ENCODE results near the gene BAIAP3. TPM values are rescaled to one million over a fixed set of nuclear protein-coding genes. Genes with fewer than 3 reads are reported as not detected.

BAIAP3 gene
- total and polyA plus RNA-seq, 2 of the 8 experiments (the other 6 are each of a cell fraction or from before 2014, with no cell fraction given): 2.9 to 6.8 TPM

DNA sequence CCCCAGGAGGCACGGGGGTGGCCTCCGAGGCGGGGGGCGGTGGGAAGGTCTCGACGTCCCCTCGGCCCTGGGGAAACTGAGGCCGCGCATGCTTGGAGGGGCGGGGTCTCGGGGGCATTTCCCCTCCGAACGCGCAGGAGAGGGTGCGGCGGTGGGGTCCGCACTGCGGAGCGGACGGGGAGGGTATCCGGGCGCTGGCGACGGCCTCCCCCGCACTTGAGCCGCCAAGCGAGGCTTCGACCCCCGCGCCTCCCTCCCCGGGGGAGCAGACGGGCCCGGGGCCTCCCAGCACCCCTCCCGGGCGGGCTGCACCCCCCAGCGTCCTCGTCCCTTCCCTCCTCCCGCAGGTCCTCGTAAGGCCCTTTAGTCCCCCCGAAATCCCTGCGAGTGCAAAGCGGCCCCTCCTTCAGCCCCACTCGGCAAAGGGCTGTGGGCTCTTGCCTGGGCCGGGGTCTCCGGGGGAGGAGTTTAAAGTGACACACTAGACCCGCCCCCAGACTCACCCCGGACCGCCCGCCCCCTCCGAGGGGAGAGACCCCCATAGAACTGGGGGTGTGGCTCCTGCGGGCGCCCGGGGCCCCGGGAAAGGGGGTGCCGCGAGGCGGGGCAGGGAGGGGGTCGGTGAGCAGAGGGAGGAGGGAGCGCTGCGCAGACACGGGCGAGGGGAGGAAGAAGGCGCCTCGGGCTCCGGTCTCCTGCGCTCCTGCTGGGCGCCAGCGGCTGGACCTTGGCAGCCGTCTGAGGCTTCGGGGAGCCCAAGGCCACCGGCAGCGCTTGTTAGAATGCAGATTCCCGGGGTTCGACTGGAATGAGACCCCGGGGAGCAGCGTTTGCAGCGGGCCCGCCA, 632 bp downstream of the BAIAP3 start:
- Histone ChIP-seq H3K79me1 (ENCODE audit: low read depth, low read length) (no peaks in the 10 kb centered on the region), H3K56ac (replicated peaks; ENCODE audit: insufficient read length, low read depth, low read length) (no peak overlapping the region), H3K36me3 (ENCODE audit: control insufficient read depth in 2 of 4, insufficient read depth in 4 of 4, low read length in 3 of 4) (no peaks in the 10 kb centered on the region), H3K14ac (ENCODE audit: insufficient read length) (no peak overlapping the region), H4K8ac (ENCODE audit: extremely low read depth, insufficient read depth, low read length) (peak overlapping the region; percentile 57; the same call in 1 of the 2 replicates), H3K18ac (ENCODE audit: extremely low read depth, low read length) (no peak overlapping the region; the same call in none of the 2 replicates), H3K79me2 (ENCODE audit: control insufficient read depth in 1 of 2, insufficient read depth in 2 of 2, low read length in 2 of 2) (no peaks in the 10 kb centered on the region), H3K9ac (replicated peaks in 1 of 4; ENCODE audit: extremely low read depth in 1 of 4, low read depth in 3 of 4, low read length in 3 of 4) (no peak overlapping the region), H3K4me1 (replicated peaks in 1 of 4; ENCODE audit: control insufficient read depth in 3 of 4, insufficient read depth in 4 of 4, low read length in 3 of 4) (peaks cover 0 to 15% (median 13%) of the 10 kb centered on the region in 4 experiments; a peak in 4 of 7 replicates), H2BK5ac (ENCODE audit: low read depth, low read length) (no peak overlapping the region), H4K91ac (replicated peaks; ENCODE audit: insufficient read length, low read length) (no peak overlapping the region), H2AK5ac (ENCODE audit: low read depth, low read length) (no peak overlapping the region), H2BK15ac (ENCODE audit: low read length) (no peak overlapping the region), H3K23me2 (ENCODE audit: low read depth, low read length) (peaks cover 13% of the 10 kb centered on the region; the same call in 1 of the 2 replicates), H3K4me3 (ENCODE audit: extremely low read depth in 1 of 4, insufficient read depth in 2 of 4, low read depth in 3 of 4, low read length in 4 of 4) (peak overlapping the region; percentile 26 to 58 (median 32); a peak in 7 of 8 replicates), H2BK120ac (replicated peaks; ENCODE audit: low read depth, low read length) (no peak overlapping the region), H4K5ac (ENCODE audit: insufficient read length, low read depth, low read length) (no peak overlapping the region), H3K23ac (ENCODE audit: insufficient read length) (no peak overlapping the region), H3K27me3 (replicated peaks in 1 of 4; ENCODE audit: control insufficient read depth in 3 of 4, extremely low read depth in 1 of 4, insufficient read depth in 3 of 4, low read length in 3 of 4) (peaks cover 19 to 53% (median 40%) of the 10 kb centered on the region in 4 experiments), H3K27ac (ENCODE audit: low read depth, low read length) (no peak overlapping the region), H3K4ac (replicated peaks; ENCODE audit: insufficient read length, low read depth, low read length) (no peak overlapping the region), H4K20me1 (replicated peaks in 1 of 2; ENCODE audit: control insufficient read depth in 1 of 2, insufficient read depth in 2 of 2, low read length in 2 of 2) (peaks cover 7 to 16% of the 10 kb centered on the region in 2 experiments), H2BK12ac (ENCODE audit: low read depth, low read length) (no peak overlapping the region), H3K9me3 (ENCODE audit: insufficient read depth in 2 of 2, low read depth in 1 of 2, low read length in 1 of 2) (peaks cover 5 to 8% of the 10 kb centered on the region in 2 experiments; a peak in 2 of 4 replicates), H3K4me2 (ENCODE audit: insufficient read depth in 1 of 2, low read depth in 2 of 2, low read length in 2 of 2) (peak overlapping the region; percentile 72 to 87), H2AFZ (ENCODE audit: low read length) (no peak overlapping the region), H2BK20ac (ENCODE audit: low read length) (no peak overlapping the region)
- POLR2A ChIA-PET (ENCODE audit: partially characterized antibody): interaction anchor here (1.0 to 2.6 kb wide), 3 partner anchors 8 to 46 kb away, joined by 3 to 13 read pairs (median 3); no protein-coding TSS in a partner anchor
- FAIRE-seq: no peak
- TF ChIP-seq EZH2 (IDR thresholded peaks at IDR 0.05; ENCODE audit: low read depth, low read length, severe bottlenecking) (peak; percentile 36), YY1 (IDR thresholded peaks at IDR 0.05; ENCODE audit: low read depth, low read length) (no peak), SP4 (IDR thresholded peaks at IDR 0.05; ENCODE audit: low read length) (no peak), CBX5 (IDR thresholded peaks at IDR 0.05; ENCODE audit: low read depth, low read length) (no peak), SUZ12 (IDR thresholded peaks at IDR 0.05; ENCODE audit: low read length) (peak; percentile 58; the same call in 1 of the 2 replicates)
- TF ChIP-seq, protein P1, sequence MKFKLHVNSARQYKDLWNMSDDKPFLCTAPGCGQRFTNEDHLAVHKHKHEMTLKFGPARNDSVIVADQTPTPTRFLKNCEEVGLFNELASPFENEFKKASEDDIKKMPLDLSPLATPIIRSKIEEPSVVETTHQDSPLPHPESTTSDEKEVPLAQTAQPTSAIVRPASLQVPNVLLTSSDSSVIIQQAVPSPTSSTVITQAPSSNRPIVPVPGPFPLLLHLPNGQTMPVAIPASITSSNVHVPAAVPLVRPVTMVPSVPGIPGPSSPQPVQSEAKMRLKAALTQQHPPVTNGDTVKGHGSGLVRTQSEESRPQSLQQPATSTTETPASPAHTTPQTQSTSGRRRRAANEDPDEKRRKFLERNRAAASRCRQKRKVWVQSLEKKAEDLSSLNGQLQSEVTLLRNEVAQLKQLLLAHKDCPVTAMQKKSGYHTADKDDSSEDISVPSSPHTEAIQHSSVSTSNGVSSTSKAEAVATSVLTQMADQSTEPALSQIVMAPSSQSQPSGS (IDR thresholded peaks at IDR 0.05; ENCODE audit: low read length): no peak
- TF ChIP-seq, protein P2, sequence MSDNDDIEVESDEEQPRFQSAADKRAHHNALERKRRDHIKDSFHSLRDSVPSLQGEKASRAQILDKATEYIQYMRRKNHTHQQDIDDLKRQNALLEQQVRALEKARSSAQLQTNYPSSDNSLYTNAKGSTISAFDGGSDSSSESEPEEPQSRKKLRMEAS (IDR thresholded peaks at IDR 0.05): no peak
- CTCF ChIA-PET (ENCODE audit: partially characterized antibody): interaction anchor here (0.8 to 5.2 kb wide), 5 partner anchors 10 to 132 kb away, joined by 3 to 43 read pairs (median 3); no protein-coding TSS in a partner anchor
- DNase-seq (ENCODE audit: low read depth in 1 of 2, low spot score in 2 of 2): no peak
- 10% methylated on average over 12 of the region's 78 CpGs; no CpG with 5 or more reads in 1 of the 2 experiments for WGBS, 2 experiments (ENCODE audit: extremely low coverage in 1 of 2, insufficient coverage in 1 of 2, insufficient read length in 1 of 2, insufficient replicate concordance in 2 of 2, low coverage in 1 of 2, low lambda C conversion rate in 2 of 2, missing lambda C conversion rate in 1 of 2)
